Measurements from ENCODE around the gene NAT8L. TPM values are rescaled to one million over a fixed set of nuclear protein-coding genes. Genes with fewer than 3 reads are reported as not detected.
A peak's percentile ranks its signal among the peaks of the same experiment; 100 is the strongest.
"Not testable (repeated sequence)": the region's sequence is repeated elsewhere in the genome, so short reads cannot be mapped to it uniquely, and the experiment has no call there.

Gene NAT8L
- total RNA-seq: under 1 TPM; 0.11 to 0.17 TPM

DNA sequence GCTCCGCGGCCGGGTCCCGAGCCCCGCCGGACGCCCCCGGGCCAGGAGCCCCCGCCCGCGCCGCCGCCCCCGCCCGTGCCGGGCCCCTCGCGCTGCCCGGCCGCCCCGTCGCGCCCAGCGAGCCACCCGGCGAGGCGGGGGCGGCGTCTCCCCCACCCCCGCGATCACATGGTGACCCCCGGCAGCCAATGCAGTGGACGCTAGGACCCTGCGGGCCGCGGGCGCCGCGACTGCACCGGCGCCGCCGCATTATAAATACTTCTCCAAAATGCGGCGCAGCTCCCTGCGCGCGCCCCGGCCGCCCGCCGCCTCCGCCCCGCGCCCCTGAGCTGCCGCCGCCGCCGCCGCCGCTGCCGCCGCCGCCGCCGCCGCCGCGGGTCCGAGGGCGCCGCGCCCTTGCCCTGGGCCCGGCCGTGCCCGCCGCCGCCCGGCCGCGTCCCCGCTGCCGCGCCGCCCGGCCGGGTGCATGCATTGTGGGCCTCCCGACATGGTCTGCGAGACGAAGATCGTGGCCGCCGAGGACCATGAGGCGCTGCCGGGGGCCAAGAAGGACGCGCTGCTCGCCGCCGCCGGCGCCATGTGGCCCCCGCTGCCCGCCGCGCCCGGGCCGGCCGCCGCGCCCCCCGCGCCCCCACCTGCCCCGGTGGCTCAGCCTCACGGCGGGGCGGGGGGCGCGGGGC lies at the start of gene NAT8L:
Gene NAT8L (plus strand): TSS at position 282 of the 680 bp plus-strand sequence. CDS start 185 bp downstream, at position 467.
- no peak within 1 kb of the TSS for H3K9ac ChIP-seq (ENCODE audit: low read depth in 2 of 2, low read length in 2 of 2)
- peak within 1 kb of the TSS; percentile 7 for H3K4me3 ChIP-seq
- DNase-seq: no peak
- H3K4me1 ChIP-seq: peaks cover 3% of the 10 kb centered on the region
- H3K36me3 ChIP-seq: no peaks in the 10 kb centered on the region
- H3K9me3 ChIP-seq: no peaks in the 10 kb centered on the region
- peaks cover 55% of the 10 kb centered on the region for H3K27me3 ChIP-seq
- intact Hi-C loops (cut with DNase I): no loop called here
- TF ChIP-seq, protein P1, sequence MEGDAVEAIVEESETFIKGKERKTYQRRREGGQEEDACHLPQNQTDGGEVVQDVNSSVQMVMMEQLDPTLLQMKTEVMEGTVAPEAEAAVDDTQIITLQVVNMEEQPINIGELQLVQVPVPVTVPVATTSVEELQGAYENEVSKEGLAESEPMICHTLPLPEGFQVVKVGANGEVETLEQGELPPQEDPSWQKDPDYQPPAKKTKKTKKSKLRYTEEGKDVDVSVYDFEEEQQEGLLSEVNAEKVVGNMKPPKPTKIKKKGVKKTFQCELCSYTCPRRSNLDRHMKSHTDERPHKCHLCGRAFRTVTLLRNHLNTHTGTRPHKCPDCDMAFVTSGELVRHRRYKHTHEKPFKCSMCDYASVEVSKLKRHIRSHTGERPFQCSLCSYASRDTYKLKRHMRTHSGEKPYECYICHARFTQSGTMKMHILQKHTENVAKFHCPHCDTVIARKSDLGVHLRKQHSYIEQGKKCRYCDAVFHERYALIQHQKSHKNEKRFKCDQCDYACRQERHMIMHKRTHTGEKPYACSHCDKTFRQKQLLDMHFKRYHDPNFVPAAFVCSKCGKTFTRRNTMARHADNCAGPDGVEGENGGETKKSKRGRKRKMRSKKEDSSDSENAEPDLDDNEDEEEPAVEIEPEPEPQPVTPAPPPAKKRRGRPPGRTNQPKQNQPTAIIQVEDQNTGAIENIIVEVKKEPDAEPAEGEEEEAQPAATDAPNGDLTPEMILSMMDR (IDR thresholded peaks at IDR 0.05): no peak
- H3K27ac ChIP-seq: no peak within 1 kb of the TSS

GRCh38 chr4:2009651-2010233 lies 49.4 kb upstream of the NAT8L start:
- Histone ChIP-seq H3K4me1 (no peaks in the 10 kb centered on the region), H3K27ac (peak overlapping the region; percentile 97), H3K27me3 (no peaks in the 10 kb centered on the region), H3K9me3 (no peaks in the 10 kb centered on the region), H3K4me3 (peak overlapping the region; percentile 87), H3K36me3 (no peaks in the 10 kb centered on the region), H3K9ac (ENCODE audit: low read depth in 2 of 2, low read length in 2 of 2) (peak overlapping the region; percentile 83 to 84)
- TF ChIP-seq, protein P1 (IDR thresholded peaks at IDR 0.05): no peak
- intact Hi-C loops (cut with DNase I): loop anchor here (10.0 kb wide), 1 partner anchor 165 kb away; no protein-coding TSS in a partner anchor
- peak; percentile 73 for DNase-seq

DNA sequence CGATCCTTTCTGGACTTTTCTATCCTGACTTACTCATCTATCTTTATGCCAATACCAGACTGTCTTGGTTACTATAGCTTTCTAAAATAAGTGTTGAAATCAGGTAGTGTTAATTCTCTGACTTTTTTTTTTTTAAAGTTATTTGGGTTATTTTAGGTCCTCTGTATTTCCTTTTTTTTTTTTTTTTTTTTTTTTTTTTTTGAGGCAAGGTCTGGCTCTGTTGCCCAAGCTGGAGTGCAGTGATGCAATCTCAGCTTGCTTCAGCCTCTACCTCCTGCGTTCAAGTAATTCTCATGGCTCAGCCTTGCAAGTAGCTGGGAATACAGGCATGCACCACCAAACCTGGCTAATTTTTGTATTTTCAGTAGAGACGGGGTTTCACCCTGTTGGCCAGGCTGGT lies 47.5 kb upstream of the NAT8L start:
- H3K27me3 ChIP-seq: no peaks in the 10 kb centered on the region
- H3K9ac ChIP-seq (ENCODE audit: low read depth in 2 of 2, low read length in 2 of 2): no peak overlapping the region
- no peak for DNase-seq
- no peak overlapping the region for H3K27ac ChIP-seq
- intact Hi-C loops (cut with DNase I): no loop called here
- H3K4me1 ChIP-seq: no peaks in the 10 kb centered on the region
- TF ChIP-seq, protein P1 (IDR thresholded peaks at IDR 0.05): no peak
- H3K4me3 ChIP-seq: no peak overlapping the region
- H3K36me3 ChIP-seq: no peaks in the 10 kb centered on the region
- no peaks in the 10 kb centered on the region for H3K9me3 ChIP-seq

DNA sequence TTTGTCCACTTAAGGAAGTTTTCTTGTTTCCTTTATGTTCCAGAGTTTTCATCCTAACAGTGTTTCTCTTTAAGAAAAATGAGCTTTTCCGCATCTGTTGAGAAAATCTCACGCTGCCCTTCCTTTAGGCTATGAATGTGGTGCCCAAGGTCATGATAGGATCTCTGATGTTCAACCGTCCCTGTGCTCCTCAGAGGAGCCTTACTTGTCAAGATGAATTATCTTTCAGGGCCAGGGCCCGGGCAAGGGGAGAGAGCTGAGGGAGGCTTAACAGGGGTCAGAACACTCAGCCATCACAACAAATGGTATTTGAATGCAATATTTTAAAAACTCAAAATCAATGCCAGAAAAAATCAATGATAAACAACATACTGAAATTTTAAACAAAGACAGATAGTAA lies 44.1 kb upstream of the NAT8L start:
- no peak overlapping the region for H3K4me3 ChIP-seq
- H3K9me3 ChIP-seq: no peaks in the 10 kb centered on the region
- H3K36me3 ChIP-seq: no peaks in the 10 kb centered on the region
- TF ChIP-seq, protein P1 (IDR thresholded peaks at IDR 0.05): no peak
- H3K4me1 ChIP-seq: no peaks in the 10 kb centered on the region
- no peak for DNase-seq
- no peaks in the 10 kb centered on the region for H3K27me3 ChIP-seq
- H3K27ac ChIP-seq: no peak overlapping the region
- intact Hi-C loops (cut with DNase I): no loop called here
- no peak overlapping the region for H3K9ac ChIP-seq (ENCODE audit: low read depth in 2 of 2, low read length in 2 of 2)

DNA sequence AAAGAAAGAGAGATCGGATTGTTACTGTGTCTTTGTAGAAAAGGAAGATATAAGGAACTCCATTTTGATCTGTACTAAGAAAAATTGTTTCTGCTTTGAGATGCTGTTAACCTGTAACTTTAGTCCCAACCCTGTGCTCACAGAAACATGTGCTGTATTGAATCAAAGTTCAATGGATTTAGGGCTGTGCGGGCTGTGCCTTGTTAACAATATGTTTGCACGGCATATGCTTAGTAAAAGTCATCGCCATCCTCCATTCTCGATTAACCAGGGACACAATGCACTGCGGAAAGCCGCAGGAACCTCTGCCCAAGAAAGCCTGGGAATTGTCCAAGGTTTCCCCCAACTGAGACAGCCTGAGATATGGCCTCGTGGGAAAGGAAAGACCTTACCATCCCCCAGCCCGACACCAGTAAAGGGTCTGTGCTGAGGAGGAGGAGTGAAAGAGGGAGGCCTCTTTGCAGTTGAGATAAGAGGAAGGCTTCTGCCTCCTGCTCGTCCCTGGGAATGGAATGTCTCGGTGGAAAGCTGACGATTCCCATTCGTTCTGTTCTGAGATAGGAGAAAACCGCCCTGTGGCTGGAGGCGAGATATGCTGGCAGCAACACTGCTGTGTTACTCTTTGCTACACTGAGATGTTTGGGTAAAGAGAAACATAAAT lies 37.6 kb upstream of the NAT8L start:
- H3K36me3 ChIP-seq; H3K4me1 ChIP-seq; H3K4me3 ChIP-seq; H3K27me3 ChIP-seq; H3K9me3 ChIP-seq; intact Hi-C loops (cut with DNase I); H3K9ac ChIP-seq (ENCODE audit: low read depth in 2 of 2, low read length in 2 of 2); H3K27ac ChIP-seq; DNase-seq: not testable (repeated sequence)

- intact Hi-C loops (cut with DNase I): no loop called here
- Histone ChIP-seq H3K4me1 (no peaks in the 10 kb centered on the region), H3K9me3 (no peaks in the 10 kb centered on the region), H3K36me3 (no peaks in the 10 kb centered on the region), H3K27ac (no peak overlapping the region), H3K4me3 (no peak overlapping the region), H3K27me3 (no peaks in the 10 kb centered on the region), H3K9ac (ENCODE audit: low read depth in 2 of 2, low read length in 2 of 2) (no peak overlapping the region)
- TF ChIP-seq, protein P1 (IDR thresholded peaks at IDR 0.05): no peak
- no peak for DNase-seq
Observed at GRCh38 chr4:2024683-2025082, 34.4 kb upstream of the NAT8L start.
